NCI-H510A treated with DMSO at 0.1 percent for 48 hours (cell line): Measurements from ENCODE around the gene OLFML2A.
"Not testable (repeated sequence)": the region's sequence is repeated elsewhere in the genome, so short reads cannot be mapped to it uniquely, and the experiment has no call there.

Source experiments
- DNase-seq: peaks from one replicate; lab custom pipeline; 2025; lab: John Stamatoyannopoulos, UW

Gene OLFML2A

GRCh38 chr9:124761196-124761595 lies 15.7 kb upstream of the OLFML2A start:
- no peak for DNase-seq

GRCh38 chr9:124761710-124762109 lies 15.2 kb upstream of the OLFML2A start:
- no peak for DNase-seq

GRCh38 chr9:124762633-124763032 lies 14.3 kb upstream of the OLFML2A start:
- DNase-seq: no peak

- peak; percentile 66 for DNase-seq
Measured at GRCh38 chr9:124764774-124765438, 12.0 kb upstream of the OLFML2A start.

GRCh38 chr9:124765439-124765835 lies 11.5 kb upstream of the OLFML2A start:
- no peak for DNase-seq

- DNase-seq: no peak
Measured at GRCh38 chr9:124766326-124766725, 10.6 kb upstream of the OLFML2A start.

- DNase-seq: peak; percentile 20
Measured at GRCh38 chr9:124766815-124767554, 9.9 kb upstream of the OLFML2A start.

- DNase-seq: no peak
Measured at GRCh38 chr9:124767821-124768220, 9.1 kb upstream of the OLFML2A start.

- no peak for DNase-seq
Measured at GRCh38 chr9:124768334-124768733, 8.6 kb upstream of the OLFML2A start.

- peak; percentile 56 for DNase-seq
Measured at GRCh38 chr9:124768750-124769548, 8.0 kb upstream of the OLFML2A start.

GRCh38 chr9:124769549-124770358 lies 7.2 kb upstream of the OLFML2A start:
- DNase-seq: peak; percentile 56

- peak; percentile 22 for DNase-seq
Measured at GRCh38 chr9:124770359-124771020, 6.4 kb upstream of the OLFML2A start.

- peak; percentile 97 for DNase-seq
Measured at GRCh38 chr9:124771021-124771866, 5.7 kb upstream of the OLFML2A start, which contains the start of gene NR6A1. NR6A1 (minus strand) TSS chr9:124771311.

- peak; percentile 65 for DNase-seq
Measured at GRCh38 chr9:124771867-124772679, 4.9 kb upstream of the OLFML2A start.

- not testable (repeated sequence) for DNase-seq
Measured at GRCh38 chr9:124772877-124773276, 4.1 kb upstream of the OLFML2A start.

- no peak for DNase-seq
Measured at GRCh38 chr9:124773473-124774128, 3.3 kb upstream of the OLFML2A start.

GRCh38 chr9:124774129-124774978 lies 2.6 kb upstream of the OLFML2A start:
- DNase-seq: peak; percentile 85

- no peak for DNase-seq
Measured at GRCh38 chr9:124776618-124776953, 347 bp upstream of the OLFML2A start.
